GM12878 (cell line): ENCODE measurements around the gene HIC1. TPM values are rescaled to one million over a fixed set of nuclear protein-coding genes. Genes with fewer than 3 reads are reported as not detected.

Experiments
- ATAC-seq: fragments of 200-7000 bp; cut with Tn5 transposase; 3 replicates; pipeline ENCODE4 v1.9.1; 2020; ENCODE audit warnings: mild to moderate bottlenecking, moderate library complexity
- BruUV-seq: library from RNA; stranded (reverse); fragments of 400-500 nt; replicated peaks from 2 replicates; lab custom pipeline; 2021; lab: Mats Ljungman, UMichigan
- CTCF ChIA-PET: fragments of 300-600 bp; sonication (Branson Sonifier 250); formaldehyde crosslinking; extraction: SDS; loops from one replicate; lab custom pipeline; 2021; ENCODE audit warnings: inconsistent platforms; lab: Yijun Ruan, JAX
- POLR2A ChIA-PET: fragments of 350-600 bp; formaldehyde crosslinking; extraction: SDS; loops from one replicate; lab custom pipeline; 2021; ENCODE audit warnings: inconsistent platforms; lab: Charles Lee
- RAD21 ChIA-PET: fragments of 300-600 bp; sonication (Branson Sonifier 250); formaldehyde crosslinking; loops from one replicate; lab custom pipeline; 2023; ENCODE audit warnings: antibody characterized with exemption; ENCODE audit not compliant: unreplicated experiment; lab: Charles Lee
- SMC1A ChIA-PET: fragments of 300-600 bp; sonication (Branson Sonifier 250); formaldehyde crosslinking; loops from one replicate; lab custom pipeline; 2023; ENCODE audit not compliant: unreplicated experiment, uncharacterized antibody; lab: Charles Lee
- DNase-seq: peaks from one replicate; pipeline ENCODE4 v3.0.0-alpha.2; 2011; ENCODE audit warnings: low read depth, low spot score
- FAIRE-seq: peaks from 3 replicates; lab custom pipeline; 2011; peaks lifted over from hg19 to GRCh38; lab: Jason Lieb, UNC
- H2AFZ ChIP-seq: 2 replicates; pipeline ENCODE4 v1.6.0; 2011; ENCODE audit warnings: low read depth, low read length, control low read depth; ENCODE audit not compliant: control insufficient read depth
- H3K27ac ChIP-seq: 2 replicates; pipeline ENCODE4 v1.5.1; 2011; ENCODE audit warnings: control low read depth; ENCODE audit not compliant: control insufficient read depth, insufficient read depth
- H3K27me3 ChIP-seq, 2 experiments: replicated peaks in 1 of 2; 2 replicates each; pipeline versions ENCODE4 v1.6.0 to v1.6.1; 2011; ENCODE audit warnings: low read length in 1 of 2; ENCODE audit not compliant: control insufficient read depth in 2 of 2, insufficient read depth in 2 of 2
- H3K36me3 ChIP-seq, 2 experiments: 2 replicates each; pipeline ENCODE4 v1.5.1; 2011; ENCODE audit warnings: low read length in 1 of 2; ENCODE audit not compliant: control insufficient read depth in 2 of 2, insufficient read depth in 2 of 2
- H3K4me1 ChIP-seq: 2 replicates; pipeline ENCODE4 v1.6.1; 2011; ENCODE audit warnings: mild to moderate bottlenecking, low read length, moderate library complexity, mixed read lengths; ENCODE audit not compliant: control insufficient read depth, insufficient read depth
- H3K4me2 ChIP-seq: 2 replicates; pipeline ENCODE4 v1.6.0; 2011; ENCODE audit warnings: control low read depth; ENCODE audit not compliant: control insufficient read depth, insufficient read depth
- H3K4me3 ChIP-seq: fragments of 200-600 bp; sonication (generic); 2 replicates; pipeline ENCODE4 v1.5.1; 2016
- H3K79me2 ChIP-seq: 2 replicates; pipeline ENCODE4 v1.6.0; 2011; ENCODE audit warnings: low read length; ENCODE audit not compliant: control insufficient read depth, insufficient read depth
- H3K9ac ChIP-seq: 2 replicates; pipeline ENCODE4 v1.8.0; 2011; ENCODE audit warnings: low read length, control low read depth, mixed read lengths; ENCODE audit not compliant: control insufficient read depth, insufficient read depth
- H3K9me3 ChIP-seq: replicated peaks from 3 replicates; pipeline ENCODE4 v1.5.1; 2011; ENCODE audit warnings: mild to moderate bottlenecking, low read length; ENCODE audit not compliant: control insufficient read depth, insufficient read depth
- H4K20me1 ChIP-seq: 2 replicates; pipeline ENCODE4 v1.6.0; 2011; ENCODE audit not compliant: control insufficient read depth, insufficient read depth
- BACH1 ChIP-seq: fragments of 450-650 bp; IDR thresholded peaks from 2 replicates; pipeline ENCODE4 v1.6.1; 2017; ENCODE audit warnings: mild to moderate bottlenecking, borderline replicate concordance
- HDAC2 ChIP-seq: fragments of 200-600 bp; sonication (generic); IDR thresholded peaks from 2 replicates; pipeline ENCODE4 v1.6.1; 2017
- IKZF1 ChIP-seq: fragments of 450-650 bp; conservative IDR thresholded peaks from 2 replicates; pipeline ENCODE4 v1.6.1; 2017; ENCODE audit warnings: antibody characterized with exemption, mild to moderate bottlenecking
- MTA3 ChIP-seq: IDR thresholded peaks from 2 replicates; pipeline ENCODE4 v1.6.1; 2012; ENCODE audit warnings: low read length, inconsistent platforms, borderline replicate concordance
- MYC ChIP-seq: IDR thresholded peaks from 2 replicates; pipeline ENCODE4 v1.6.1; 2011; ENCODE audit warnings: mild to moderate bottlenecking, low read length, moderate library complexity, inconsistent platforms; ENCODE audit not compliant: insufficient read depth, insufficient replicate concordance, insufficient read length, severe bottlenecking
- NR2F1 ChIP-seq: fragments of 450-650 bp; conservative IDR thresholded peaks from 2 replicates; pipeline ENCODE4 v1.6.1; 2017; ENCODE audit warnings: mild to moderate bottlenecking
- ZBED1 ChIP-seq: IDR thresholded peaks from 2 replicates; pipeline ENCODE4 v1.6.1; 2016; ENCODE audit warnings: borderline replicate concordance
- WGBS: methylation state at CpG from one replicate; pipeline ENCODE4 v1.1.6; 2016; ENCODE audit warnings: low lambda C conversion rate; ENCODE audit not compliant: insufficient replicate concordance, insufficient coverage; ENCODE audit errors: missing lambda C conversion rate; 5-methylcytosine and 5-hydroxymethylcytosine counted together
- in situ Hi-C: fragments of 300-500 bp; cut with MboI; formaldehyde crosslinking; loops from 9 replicates; pipeline ENCODE4 v1.14.3; 2018; ENCODE audit warnings: mixed read lengths
- intact Hi-C: fragments of 100-400 bp; cut with micrococcal nuclease; formaldehyde crosslinking; loops from one replicate; pipeline ENCODE4 v1.14.2; 2022; ENCODE audit not compliant: unreplicated experiment
- polyA plus RNA-seq, 11 experiments: library from polyadenylated mRNA; depleted of rRNA in 4 of 11; unstranded in 6 of 11; stranded (reverse) in 5 of 11; fragments of >200 nt; fragmentation: Nextera tagmentation in 4 of 11; fragmentation: Illumina TruSeq in 1 of 11; extraction: Ambion mirVana in 4 of 11; extraction: Trizol in 1 of 11; gene quantifications; 1 replicate in 1 of 11; 2 replicates in 10 of 11; pipeline versions ENCODE4 v1.2.1 to v1.2.3, GENCODE V29; 2011 to 2016; ENCODE audit warnings: inconsistent platforms in 2 of 11, missing spikeins in 2 of 11, low read depth in 1 of 11
- total RNA-seq, 4 experiments: library from RNA; depleted of rRNA in 3 of 4; stranded (reverse); fragments of >200 nt in 3 of 4; fragmentation: Illumina TruSeq in 1 of 4; extraction: Trizol in 1 of 4; gene quantifications; 2 replicates each; pipeline versions ENCODE4 v1.2.1 to v1.2.3, GENCODE V29; 2013 to 2021
- TF ChIP-seq, protein P1 (sequence below): fragments of 450-650 bp; IDR thresholded peaks from 2 replicates; pipeline ENCODE4 v1.6.1; 2017; ENCODE audit warnings: antibody characterized with exemption, mild to moderate bottlenecking, moderate library complexity
- TF ChIP-seq, protein P2 (sequence below): IDR thresholded peaks from 2 replicates; pipeline ENCODE4 v1.6.1; 2011; ENCODE audit warnings: borderline replicate concordance, low read depth, mild to moderate bottlenecking, moderate library complexity, low read length; ENCODE audit not compliant: insufficient read depth, poor library complexity, severe bottlenecking
- TF ChIP-seq, protein P3 (sequence below): fragments of 450-650 bp; IDR thresholded peaks from 2 replicates; pipeline ENCODE4 v1.6.1; 2018; ENCODE audit warnings: borderline replicate concordance, mild to moderate bottlenecking; ENCODE audit not compliant: partially characterized antibody

Gene HIC1
- total and polyA plus RNA-seq, 10 of the 15 experiments (the other 5 are each of a cell fraction or from before 2014, with no cell fraction given), result 0.11 to 61.1 (median 4.9) TPM

DNA sequence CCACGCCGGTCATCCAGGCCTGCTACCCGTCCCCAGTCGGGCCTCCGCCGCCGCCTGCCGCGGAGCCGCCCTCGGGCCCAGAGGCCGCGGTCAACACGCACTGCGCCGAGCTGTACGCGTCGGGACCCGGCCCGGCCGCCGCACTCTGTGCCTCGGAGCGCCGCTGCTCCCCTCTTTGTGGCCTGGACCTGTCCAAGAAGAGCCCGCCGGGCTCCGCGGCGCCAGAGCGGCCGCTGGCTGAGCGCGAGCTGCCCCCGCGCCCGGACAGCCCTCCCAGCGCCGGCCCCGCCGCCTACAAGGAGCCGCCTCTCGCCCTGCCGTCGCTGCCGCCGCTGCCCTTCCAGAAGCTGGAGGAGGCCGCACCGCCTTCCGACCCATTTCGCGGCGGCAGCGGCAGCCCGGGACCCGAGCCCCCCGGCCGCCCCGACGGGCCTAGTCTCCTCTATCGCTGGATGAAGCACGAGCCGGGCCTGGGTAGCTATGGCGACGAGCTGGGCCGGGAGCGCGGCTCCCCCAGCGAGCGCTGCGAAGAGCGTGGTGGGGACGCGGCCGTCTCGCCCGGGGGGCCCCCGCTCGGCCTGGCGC lies 2.4 kb downstream of the HIC1 start:
- H4K20me1 ChIP-seq, result no peaks in the 10 kb centered on the region
- H3K36me3 ChIP-seq, result peaks cover 10 to 22% of the 10 kb centered on the region in 2 experiments
- H3K4me1 ChIP-seq, result peaks cover 29% of the 10 kb centered on the region
- FAIRE-seq, result no peak
- RAD21 ChIA-PET, result interaction anchor here (0.5 to 8.4 kb wide), 16 partner anchors 13 to 341 kb away, joined by 3 to 271 read pairs (median 16); no protein-coding TSS in a partner anchor
- BruUV-seq, result no TSS peak
- peaks cover 59% of the 10 kb centered on the region for H3K79me2 ChIP-seq
- peak overlapping the region; percentile 81 for H3K4me2 ChIP-seq
- peak overlapping the region; percentile 84 for H3K27ac ChIP-seq
- DNase-seq, result no peak
- H3K9ac ChIP-seq, result peak overlapping the region; percentile 80; the same call in 1 of the 2 replicates
- H3K27me3 ChIP-seq, result no peaks in the 10 kb centered on the region
- H3K4me3 ChIP-seq, result peak overlapping the region; percentile 95
- 29% methylated on average over 68 of the region's 81 CpGs for WGBS
- no peak overlapping the region for H2AFZ ChIP-seq
- TF ChIP-seq, protein P1, sequence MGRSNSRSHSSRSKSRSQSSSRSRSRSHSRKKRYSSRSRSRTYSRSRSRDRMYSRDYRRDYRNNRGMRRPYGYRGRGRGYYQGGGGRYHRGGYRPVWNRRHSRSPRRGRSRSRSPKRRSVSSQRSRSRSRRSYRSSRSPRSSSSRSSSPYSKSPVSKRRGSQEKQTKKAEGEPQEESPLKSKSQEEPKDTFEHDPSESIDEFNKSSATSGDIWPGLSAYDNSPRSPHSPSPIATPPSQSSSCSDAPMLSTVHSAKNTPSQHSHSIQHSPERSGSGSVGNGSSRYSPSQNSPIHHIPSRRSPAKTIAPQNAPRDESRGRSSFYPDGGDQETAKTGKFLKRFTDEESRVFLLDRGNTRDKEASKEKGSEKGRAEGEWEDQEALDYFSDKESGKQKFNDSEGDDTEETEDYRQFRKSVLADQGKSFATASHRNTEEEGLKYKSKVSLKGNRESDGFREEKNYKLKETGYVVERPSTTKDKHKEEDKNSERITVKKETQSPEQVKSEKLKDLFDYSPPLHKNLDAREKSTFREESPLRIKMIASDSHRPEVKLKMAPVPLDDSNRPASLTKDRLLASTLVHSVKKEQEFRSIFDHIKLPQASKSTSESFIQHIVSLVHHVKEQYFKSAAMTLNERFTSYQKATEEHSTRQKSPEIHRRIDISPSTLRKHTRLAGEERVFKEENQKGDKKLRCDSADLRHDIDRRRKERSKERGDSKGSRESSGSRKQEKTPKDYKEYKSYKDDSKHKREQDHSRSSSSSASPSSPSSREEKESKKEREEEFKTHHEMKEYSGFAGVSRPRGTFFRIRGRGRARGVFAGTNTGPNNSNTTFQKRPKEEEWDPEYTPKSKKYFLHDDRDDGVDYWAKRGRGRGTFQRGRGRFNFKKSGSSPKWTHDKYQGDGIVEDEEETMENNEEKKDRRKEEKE, result 0 out of 2 replicates have a peak, but pooled peaks have one; percentile 1
- TF ChIP-seq IKZF1, result peak; percentile 27
- TF ChIP-seq HDAC2, result no peak
- TF ChIP-seq BACH1, result no peak
- TF ChIP-seq, protein P2, sequence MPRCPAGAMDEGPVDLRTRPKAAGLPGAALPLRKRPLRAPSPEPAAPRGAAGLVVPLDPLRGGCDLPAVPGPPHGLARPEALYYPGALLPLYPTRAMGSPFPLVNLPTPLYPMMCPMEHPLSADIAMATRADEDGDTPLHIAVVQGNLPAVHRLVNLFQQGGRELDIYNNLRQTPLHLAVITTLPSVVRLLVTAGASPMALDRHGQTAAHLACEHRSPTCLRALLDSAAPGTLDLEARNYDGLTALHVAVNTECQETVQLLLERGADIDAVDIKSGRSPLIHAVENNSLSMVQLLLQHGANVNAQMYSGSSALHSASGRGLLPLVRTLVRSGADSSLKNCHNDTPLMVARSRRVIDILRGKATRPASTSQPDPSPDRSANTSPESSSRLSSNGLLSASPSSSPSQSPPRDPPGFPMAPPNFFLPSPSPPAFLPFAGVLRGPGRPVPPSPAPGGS, result peak; percentile 6
- TF ChIP-seq ZBED1, result 0 out of 2 replicates have a peak, but pooled peaks have one; percentile 20
- TF ChIP-seq NR2F1, result peak; percentile 8; the same call in 1 of the 2 replicates
- TF ChIP-seq, protein P3, sequence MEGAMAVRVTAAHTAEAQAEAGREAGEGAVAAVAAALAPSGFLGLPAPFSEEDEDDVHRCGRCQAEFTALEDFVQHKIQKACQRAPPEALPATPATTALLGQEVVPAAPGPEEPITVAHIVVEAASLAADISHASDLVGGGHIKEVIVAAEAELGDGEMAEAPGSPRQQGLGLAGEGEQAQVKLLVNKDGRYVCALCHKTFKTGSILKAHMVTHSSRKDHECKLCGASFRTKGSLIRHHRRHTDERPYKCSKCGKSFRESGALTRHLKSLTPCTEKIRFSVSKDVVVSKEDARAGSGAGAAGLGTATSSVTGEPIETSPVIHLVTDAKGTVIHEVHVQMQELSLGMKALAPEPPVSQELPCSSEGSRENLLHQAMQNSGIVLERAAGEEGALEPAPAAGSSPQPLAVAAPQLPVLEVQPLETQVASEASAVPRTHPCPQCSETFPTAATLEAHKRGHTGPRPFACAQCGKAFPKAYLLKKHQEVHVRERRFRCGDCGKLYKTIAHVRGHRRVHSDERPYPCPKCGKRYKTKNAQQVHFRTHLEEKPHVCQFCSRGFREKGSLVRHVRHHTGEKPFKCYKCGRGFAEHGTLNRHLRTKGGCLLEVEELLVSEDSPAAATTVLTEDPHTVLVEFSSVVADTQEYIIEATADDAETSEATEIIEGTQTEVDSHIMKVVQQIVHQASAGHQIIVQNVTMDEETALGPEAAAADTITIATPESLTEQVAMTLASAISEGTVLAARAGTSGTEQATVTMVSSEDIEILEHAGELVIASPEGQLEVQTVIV, result no peak
- TF ChIP-seq MTA3, result no peak
- no peak for TF ChIP-seq MYC
- CTCF ChIA-PET, result interaction anchor here (0.7 to 8.4 kb wide), 20 partner anchors 12 to 336 kb away, joined by 3 to 265 read pairs (median 13); partner anchors contain the start of genes SMG6 and SRR
- SMC1A ChIA-PET, result interaction anchor here (0.8 to 8.6 kb wide), 19 partner anchors 12 to 229 kb away, joined by 3 to 141 read pairs (median 6); no protein-coding TSS in a partner anchor
- H3K9me3 ChIP-seq, result no peaks in the 10 kb centered on the region; the same call in 2 of the 3 replicates
- in situ Hi-C loops (no loop called here), intact Hi-C loops (loop anchor here (5.0 kb wide), 1 partner anchor 35 kb away; no protein-coding TSS in a partner anchor)
- POLR2A ChIA-PET, result interaction anchor here (0.9 to 6.7 kb wide), 17 partner anchors 12 to 210 kb away, joined by 3 to 61 read pairs (median 5); no protein-coding TSS in a partner anchor
- no peak for ATAC-seq
